Measurements from ENCODE around the gene RAB18.

DNA sequence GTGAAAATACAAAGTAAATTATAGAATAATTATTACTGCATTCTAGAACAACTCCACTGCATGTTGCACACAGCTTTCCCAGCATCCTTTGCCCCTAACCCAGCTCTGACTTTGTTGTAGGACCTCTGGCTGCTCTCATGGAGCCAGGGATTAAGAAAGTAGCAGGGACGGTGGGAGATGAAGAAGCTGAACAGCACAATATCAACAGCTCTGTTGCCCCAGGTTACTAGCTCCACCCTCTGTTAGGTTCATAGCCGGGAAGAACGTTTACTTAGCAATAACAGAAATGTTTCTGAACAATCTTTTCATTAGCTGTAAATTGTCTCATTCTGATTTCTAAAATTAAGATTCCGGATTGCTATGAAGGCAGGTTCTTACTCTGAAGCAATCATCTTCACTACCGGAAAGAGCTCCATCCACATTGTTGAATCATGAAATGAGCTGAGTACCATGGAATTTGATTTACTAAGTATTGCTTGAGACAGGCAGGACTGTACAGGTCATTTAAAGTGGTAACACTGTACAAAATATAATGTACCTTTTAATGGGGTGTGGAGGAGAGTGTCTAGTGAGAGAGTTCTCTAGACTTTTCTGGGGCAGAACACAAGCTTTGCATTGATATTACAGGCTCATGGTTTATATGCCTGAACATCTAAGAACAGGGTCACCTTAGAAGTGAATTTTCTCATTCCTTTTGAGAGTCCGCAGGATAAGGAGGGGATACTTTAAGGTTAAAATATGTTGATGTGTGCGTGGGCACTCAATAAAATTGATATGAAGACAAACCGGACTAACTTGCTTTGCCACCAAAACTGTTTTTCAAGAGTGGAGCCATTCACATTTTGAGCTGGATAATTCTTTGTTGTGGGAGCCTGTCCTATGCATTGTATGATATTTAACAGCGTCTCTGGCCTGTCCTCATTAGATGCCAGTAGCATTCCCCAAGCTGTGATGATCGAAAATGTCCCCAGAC, 20.8 kb upstream of the RAB18 start:
- TF ChIP-seq, protein P1, sequence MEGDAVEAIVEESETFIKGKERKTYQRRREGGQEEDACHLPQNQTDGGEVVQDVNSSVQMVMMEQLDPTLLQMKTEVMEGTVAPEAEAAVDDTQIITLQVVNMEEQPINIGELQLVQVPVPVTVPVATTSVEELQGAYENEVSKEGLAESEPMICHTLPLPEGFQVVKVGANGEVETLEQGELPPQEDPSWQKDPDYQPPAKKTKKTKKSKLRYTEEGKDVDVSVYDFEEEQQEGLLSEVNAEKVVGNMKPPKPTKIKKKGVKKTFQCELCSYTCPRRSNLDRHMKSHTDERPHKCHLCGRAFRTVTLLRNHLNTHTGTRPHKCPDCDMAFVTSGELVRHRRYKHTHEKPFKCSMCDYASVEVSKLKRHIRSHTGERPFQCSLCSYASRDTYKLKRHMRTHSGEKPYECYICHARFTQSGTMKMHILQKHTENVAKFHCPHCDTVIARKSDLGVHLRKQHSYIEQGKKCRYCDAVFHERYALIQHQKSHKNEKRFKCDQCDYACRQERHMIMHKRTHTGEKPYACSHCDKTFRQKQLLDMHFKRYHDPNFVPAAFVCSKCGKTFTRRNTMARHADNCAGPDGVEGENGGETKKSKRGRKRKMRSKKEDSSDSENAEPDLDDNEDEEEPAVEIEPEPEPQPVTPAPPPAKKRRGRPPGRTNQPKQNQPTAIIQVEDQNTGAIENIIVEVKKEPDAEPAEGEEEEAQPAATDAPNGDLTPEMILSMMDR (conservative IDR thresholded peaks at IDR 0.05; ENCODE audit: low read length) = no peak
- no peak for TF ChIP-seq EZH2phosphoT487 (IDR thresholded peaks at IDR 0.05; ENCODE audit: borderline replicate concordance)
